DMS53 (cell line): Measurements from ENCODE around the gene SYN1.

ENCODE experiments used
- DNase-seq: peaks from one replicate; lab custom pipeline; 2025; lab: John Stamatoyannopoulos, UW

The SYN1 gene

GRCh38 chrX:47595716-47596251, 23.9 kb downstream of the SYN1 start:
- DNase-seq = no peak

DNA sequence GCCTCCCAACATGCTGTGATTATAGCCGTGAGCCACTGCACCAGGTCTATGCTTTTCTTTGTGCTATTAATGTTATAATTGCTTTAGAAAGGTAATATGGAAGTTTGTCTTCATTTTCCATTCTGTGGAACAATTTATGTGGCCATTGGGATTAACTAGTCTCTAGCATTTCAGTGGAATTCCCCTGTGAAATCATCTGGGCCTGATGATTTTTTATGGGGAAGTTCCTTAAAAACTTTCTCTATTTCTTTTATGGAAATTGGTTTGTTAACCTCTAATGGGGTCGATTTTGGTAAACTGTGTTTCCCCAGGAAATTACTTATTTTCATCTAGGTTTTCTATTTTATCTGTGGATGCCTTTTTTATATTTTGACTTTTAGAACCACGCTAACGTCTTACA, 26.1 kb downstream of the SYN1 start:
- no peak for DNase-seq

DNA sequence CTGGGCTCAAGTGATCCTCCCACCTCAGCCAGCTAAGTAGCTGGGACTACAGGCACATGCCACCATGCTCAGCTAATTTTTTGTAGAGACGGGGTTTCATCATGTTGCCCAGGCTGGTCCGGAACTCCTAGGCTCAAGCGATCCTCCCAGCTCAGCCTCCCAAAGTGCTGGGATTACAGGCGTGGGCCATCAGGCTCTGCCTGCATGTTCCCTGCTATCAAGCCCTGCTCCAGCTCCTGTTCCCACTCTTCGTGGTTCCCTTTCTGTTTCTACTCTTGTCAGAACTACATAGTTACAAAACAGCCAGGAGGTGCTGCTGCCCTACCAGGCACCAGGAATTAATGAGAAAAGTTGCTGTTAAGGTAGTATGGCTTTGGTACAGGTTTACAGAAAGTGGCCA, 28.7 kb downstream of the SYN1 start:
- no peak for DNase-seq

- DNase-seq = no peak
These were observed 31.5 kb downstream of the SYN1 start for GRCh38 chrX:47587906-47588735.

DNA sequence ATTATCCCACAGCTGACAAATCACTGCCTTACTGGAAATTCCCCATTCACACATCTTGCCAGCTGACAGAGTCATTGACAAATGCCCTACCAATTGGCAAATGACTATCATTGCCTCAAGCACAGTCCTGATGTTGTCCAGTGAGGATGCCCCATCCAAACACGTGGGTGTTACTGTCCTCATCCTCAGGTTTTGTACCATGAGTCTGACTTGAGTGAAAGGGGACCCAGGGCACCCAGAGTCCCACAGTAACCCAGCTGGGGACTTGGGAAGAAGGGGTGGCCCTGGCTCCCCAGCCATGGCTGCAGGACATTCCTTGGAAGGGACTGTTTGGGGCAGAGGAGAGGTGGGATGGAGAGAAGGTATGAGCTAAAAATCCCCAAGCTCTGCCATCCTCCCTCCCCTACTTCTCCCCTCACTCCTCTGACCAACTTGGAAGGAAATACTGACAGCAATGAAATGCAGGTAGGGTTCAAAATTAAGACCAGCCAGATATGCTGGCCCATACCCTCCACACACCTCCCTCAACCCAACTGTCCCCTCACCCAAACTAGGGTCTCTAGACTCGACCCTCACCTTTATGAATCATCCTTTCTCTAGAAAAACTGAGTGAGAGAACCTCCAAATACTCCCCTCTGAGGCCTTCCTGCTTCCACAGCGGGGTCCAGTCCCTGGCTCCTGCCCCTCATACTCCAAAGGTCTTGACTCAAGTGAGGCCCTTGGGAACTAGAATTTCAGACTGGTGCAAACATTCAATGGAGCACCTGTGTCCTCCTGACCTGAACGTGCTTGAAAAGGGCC, 32.4 kb downstream of the SYN1 start:
- no peak for DNase-seq

DNA sequence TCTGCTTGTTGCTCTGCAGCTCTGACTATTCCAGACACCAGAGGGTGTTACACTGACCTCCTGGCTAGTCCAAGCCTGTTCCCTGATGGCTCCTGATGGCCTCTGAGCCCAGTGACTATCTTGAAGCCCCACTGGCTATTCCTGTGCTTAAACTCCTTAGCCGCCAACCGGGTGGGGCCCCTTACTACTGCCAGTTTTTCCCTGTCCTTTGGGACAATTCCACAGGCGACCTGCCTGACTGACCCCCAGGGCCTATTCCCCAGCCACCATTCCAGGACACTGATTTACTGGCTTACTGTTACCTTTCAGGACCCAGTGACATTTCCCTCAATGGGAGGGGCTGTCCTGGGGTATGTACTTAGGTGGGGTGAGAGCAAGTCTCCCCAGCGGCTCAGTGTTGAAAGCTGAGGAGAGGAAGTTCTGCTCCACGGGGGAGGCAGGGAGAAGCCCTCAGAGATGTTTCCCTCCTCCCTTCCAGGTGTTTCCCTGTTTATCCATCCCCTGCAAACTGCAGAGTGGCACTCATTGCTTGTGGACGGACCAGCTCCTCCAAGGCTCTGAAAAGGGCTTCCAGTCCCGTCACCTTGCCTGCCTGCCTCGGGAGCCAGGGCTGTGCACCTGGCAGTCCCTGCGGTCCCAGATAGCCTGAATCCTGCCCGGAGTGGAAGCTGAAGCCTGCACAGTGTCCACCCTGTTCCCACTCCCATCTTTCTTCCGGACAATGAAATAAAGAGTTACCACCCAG, 33.4 kb downstream of the SYN1 start:
- DNase-seq = no peak

DNA sequence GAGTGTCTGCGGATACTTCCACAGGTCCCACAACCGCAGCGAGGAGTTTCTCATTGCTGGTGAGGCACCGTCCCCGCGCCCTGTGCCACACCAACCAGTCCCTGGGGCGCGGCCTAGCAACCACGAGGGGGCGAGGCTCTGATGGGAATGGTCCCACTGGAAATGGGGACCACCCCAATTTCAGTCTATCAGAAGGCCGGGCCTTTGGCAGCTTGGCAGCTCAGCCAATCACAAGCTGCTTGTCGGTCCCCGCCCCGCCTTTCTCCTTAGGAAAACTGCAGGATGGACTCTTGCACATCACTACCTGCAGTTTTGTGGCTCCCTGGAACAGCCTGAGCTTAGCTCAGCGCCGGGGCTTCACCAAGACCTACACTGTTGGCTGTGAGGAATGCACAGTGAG, 34.4 kb downstream of the SYN1 start:
- DNase-seq = no peak

DNA sequence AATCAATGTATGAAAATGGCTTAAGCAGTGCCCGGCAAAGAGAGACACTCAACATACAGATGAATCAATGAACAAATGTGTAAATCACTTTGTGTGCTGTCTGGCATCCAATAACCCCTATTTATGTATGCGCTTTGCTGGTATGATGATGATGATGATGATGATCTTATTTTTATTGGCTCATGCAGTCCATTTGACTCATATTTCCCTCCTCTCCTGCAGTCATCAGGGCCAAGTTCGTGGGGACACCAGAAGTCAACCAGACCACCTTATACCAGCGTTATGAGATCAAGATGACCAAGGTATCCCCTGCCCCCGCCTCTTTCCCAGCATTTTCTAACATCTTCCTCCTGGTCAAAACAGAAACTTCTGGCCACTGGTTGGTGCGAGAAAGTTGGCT, 34.9 kb downstream of the SYN1 start:
- no peak for DNase-seq

- DNase-seq = no peak
These were observed 36.3 kb downstream of the SYN1 start for GRCh38 chrX:47583240-47583861.

DNA sequence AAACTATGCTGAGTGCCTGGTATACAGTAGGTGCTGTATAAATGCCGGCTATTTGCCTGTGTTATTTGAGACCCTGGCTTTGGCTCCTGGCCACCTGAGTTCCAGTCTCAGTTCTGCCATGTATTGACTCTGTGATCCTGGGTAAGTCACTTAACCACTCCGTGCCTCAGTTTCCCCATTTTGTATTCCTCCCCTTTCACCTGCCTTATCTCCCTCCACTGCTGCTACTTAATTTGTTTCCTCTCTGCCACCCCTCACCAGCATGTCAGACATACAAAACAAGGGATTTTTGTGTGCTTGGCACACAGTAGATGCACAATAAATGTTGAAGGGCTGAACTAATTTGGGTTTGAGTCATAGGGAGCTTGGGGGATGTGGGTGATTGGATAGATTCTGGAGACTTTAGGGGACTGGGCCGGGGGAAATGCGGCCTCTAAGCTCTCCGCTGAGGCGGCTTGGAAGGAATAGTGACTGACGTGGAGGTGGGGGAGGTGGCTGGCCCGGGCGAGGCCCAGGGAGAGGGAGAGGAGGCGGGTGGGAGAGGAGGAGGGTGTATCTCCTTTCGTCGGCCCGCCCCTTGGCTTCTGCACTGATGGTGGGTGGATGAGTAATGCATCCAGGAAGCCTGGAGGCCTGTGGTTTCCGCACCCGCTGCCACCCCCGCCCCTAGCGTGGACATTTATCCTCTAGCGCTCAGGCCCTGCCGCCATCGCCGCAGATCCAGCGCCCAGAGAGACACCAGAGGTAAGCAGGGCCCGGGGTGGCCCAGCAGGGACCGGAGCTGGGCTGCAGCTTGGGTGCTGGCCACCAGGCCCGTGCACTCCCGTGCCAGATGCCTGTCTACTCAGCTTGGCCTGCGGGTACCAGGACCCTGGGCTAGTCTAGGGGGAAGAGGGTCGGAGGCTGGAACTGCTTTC, 37.7 kb downstream of the SYN1 start, which contains the start of gene TIMP1:
TSS of gene TIMP1 (plus strand) at position 706 of the 917 bp plus-strand sequence. CDS start 980 bp downstream, outside the sequence.
- DNase-seq = peak; percentile 94

GRCh38 chrX:47579537-47579936, 40.1 kb downstream of the SYN1 start:
- DNase-seq = no peak

- DNase-seq = no peak
These were observed 41.0 kb downstream of the SYN1 start for GRCh38 chrX:47578692-47579091.

- DNase-seq = no peak
These were observed 41.8 kb downstream of the SYN1 start for GRCh38 chrX:47577901-47578300.

DNA sequence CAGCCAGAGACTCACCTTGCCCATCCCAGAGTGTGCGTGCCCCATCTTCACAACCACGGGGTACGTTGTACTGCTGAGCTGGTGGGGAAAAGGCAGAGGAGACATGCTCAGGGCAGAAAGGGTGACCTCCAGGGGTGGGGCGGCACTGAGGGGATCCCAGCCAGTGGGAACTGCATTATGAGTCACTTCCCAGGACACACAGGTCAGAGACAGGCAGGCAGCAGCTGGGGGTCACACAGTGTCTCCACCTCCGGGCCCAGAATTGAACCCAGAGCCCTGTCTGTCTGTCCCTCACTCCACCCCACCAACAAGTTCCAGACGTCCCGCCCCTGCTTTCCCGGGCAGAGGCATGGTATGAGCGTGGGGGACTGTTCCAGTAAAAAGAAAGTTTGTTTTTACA, 42.2 kb downstream of the SYN1 start:
- no peak for DNase-seq

- DNase-seq = no peak
These were observed 43.4 kb downstream of the SYN1 start for GRCh38 chrX:47576021-47576898.

- no peak for DNase-seq
These were observed 44.9 kb downstream of the SYN1 start for GRCh38 chrX:47574547-47575301.

- DNase-seq = no peak
These were observed 45.5 kb downstream of the SYN1 start for GRCh38 chrX:47574076-47574546.

GRCh38 chrX:47573341-47574075, 46.1 kb downstream of the SYN1 start:
- DNase-seq = no peak
